Measurements from ENCODE around the gene MVB12B.

- TF ChIP-seq POLR2A (IDR thresholded peaks at IDR 0.05), result no peak
- no peak for TF ChIP-seq CTCF (IDR thresholded peaks at IDR 0.05)
- no peak for TF ChIP-seq POLR2AphosphoS5 (IDR thresholded peaks at IDR 0.05)
These were observed 113.4 kb downstream of the MVB12B start for GRCh38 chr9:126439883-126440653.
